NCI-H2107 treated with DMSO at 0.1 percent for 48 hours (cell line): ENCODE results near the gene TGFBR1.

ENCODE experiments used
- DNase-seq: peaks from one replicate; lab custom pipeline; 2025; ENCODE audit not compliant: unreplicated experiment; lab: John Stamatoyannopoulos, UW

Gene TGFBR1

DNA sequence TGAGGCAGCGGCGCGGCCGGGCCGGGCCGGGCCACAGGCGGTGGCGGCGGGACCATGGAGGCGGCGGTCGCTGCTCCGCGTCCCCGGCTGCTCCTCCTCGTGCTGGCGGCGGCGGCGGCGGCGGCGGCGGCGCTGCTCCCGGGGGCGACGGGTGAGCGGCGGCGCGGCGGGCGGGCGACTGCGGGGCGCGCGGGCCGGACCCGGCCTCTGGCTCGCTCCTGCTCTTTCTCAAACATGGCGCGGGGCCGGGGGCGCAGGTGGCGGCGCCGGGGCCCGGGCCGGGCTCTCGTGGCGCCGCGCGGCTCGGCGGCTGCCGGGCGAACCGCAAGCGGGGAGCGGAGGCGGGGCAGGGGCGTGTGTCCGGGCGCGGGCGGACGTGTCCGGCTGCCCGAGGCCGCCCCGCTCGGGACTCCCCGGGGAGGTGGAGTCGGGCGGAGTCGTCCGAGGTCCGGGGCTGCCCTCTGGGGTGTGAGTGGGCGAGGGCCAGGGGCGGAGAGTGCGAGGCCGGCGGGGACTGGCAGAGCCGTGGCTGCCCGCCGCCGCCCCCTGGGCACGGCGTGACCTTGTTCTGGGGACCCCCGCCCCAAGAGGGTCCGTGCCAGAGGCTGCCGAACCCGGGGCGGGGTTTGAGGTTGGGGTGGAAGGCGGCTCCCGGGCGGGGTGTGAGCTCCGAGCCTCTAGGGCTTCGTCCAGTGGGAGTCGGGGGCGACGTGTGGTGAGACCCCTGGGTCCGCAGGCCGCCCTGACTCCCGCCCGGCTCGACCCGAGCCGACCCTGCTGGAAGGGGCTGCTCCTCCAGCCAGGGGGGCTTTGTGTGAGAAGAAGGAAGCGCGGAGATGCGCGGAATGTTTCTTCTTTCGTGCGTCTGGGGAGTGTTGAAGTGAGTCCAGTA is 485 bp downstream of the TGFBR1 start:
- no peak for DNase-seq

DNA sequence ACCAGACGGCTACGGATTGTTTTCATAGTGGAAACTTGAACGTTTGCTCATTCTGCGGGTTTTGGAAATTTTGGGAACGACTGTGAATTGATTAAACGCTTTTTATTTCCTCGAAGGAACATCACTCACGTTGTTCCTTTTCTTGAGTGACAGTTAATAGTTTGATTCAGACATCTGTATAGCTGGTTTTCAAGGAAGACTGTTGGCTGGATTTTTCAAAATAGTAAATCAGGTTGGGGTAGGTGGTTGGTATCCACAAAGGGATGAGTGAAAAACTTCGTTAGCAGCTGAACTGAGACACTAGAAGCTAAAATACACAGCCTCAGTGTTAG is 1.1 kb downstream of the TGFBR1 start:
- no peak for DNase-seq

DNA sequence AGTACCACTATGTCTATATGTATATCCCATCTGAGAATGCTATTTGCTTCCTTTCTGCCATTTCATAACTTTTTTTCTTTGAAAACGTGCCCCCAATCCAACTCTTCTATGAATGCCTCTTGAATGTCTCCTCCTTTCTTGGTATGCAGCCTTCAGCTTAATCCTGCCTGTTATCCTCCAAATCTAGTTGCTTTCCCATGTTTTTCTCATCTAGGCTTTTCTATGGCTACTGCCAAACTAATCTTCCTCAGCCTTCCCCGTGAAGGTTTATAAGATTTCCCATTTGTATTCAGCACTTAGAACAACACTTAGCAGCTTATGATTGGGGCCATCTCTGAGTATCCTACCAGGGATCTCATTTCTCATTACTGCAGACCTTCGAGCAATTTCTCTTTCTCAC is 2.5 kb downstream of the TGFBR1 start:
- no peak for DNase-seq

DNA sequence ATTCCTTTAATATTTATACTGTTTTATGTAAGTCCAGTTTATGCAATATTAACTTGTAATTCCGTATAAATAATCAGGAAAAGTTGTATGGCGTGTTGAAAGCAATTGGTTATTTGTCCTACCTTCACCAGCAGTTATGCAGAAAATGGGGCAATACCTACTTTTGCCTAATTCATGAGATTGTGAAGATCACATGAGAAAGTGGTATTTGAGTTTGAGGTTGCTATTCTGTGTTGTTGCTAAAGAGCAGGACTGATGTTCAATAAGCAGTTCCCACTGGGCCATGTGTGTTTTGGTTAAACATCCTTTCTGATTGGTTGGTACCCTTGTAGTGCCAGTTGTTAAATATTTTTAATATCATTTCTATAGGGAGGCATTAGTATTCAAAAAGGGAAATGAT is 3.2 kb downstream of the TGFBR1 start:
- no peak for DNase-seq

DNA sequence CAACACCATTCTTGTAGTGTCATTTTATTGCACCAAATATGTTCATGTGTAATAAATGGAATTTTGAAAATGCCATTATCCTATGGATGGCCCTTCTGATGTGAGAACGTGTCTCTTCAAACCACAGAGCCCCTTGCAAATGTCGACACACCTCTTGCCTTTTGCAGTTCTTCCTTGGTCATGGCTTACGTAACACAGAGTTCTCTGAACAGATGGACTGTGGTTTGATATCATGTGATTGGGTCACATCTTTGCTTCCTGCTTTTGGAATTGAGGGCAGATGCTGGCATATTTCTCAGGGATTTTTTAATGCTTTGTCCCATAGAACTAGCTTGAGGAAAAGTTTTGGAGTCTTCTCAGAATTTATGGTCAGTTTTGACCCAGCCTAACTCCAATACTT is 4.6 kb downstream of the TGFBR1 start:
- no peak for DNase-seq

DNA sequence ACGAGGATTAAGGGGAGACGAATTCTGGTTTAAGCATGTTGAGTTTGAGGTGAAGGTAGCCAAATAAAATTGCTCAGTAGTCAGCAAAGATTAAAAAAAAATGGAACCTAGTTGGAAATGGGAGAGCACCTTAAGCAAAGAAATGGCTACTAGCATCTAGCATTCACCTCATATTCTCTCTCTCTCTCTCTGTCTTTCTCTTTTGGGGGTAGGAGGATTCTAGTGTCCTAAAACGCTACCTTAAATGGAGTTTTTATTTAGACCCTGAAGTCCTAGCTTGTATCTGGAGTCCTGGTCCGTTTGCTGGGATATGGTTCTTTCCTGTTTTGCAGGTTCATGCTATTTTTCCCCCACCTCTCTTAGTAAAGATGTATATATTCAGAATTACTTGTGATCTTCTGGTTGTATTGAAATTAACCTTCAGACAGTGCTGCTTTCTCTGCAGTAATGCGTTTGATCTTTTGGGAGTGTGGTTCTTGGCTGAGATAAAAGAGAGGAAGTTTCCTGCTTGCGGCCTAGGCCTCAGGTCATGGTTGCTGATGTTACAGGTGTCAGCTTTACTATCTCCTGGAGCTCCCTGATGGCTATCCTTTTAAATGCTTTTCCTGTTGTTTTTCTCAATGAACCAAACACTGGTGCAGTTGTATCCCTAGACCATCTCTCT is 8.0 kb downstream of the TGFBR1 start:
- no peak for DNase-seq

DNA sequence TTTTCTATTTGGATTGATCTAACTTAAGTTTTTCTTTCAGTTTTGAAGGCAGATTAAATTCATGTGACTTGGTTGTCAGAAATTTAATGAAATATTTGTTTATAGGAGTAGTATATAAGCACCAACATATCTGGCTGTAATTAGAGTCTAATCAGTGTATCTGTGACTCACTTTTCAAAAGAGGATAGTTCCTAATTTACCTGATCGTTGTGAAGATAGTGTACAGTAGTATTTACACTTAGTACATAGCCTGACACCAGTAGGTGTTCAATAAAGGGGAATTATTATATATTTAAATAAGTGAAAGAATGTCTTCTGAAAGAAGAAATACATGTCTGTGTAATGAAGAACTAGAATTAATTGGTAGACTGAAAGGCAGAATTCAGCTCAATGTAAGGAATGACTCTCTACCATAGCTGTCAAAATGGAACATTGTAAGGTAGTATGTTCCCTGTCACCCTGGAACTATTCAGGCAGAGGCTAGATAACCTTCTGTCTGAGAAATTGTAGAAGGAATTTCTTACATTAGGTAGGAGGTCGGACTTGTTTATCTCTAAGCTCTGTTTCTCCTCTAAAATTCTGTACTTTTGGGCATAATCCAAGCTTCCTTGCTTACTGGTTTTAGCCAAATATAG is 8.6 kb downstream of the TGFBR1 start:
- DNase-seq, result no peak

DNA sequence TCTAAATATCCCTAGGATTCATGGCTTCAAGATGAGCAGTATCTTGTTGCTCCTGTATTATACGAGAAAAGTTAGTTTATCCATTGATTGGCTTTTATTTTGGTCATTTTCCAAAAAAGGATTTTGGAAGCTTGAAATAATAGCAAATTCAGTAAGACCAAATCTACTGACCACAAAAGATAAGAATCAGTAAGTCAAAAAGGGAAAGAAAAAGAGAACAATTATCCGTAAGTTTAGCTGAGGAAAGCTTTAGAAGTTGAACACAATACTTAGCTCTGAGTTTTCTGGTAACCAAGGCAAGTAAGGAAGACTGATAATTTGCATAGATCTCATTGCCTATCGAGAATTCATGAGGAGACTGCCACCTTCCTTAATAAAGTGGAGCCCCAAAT is 9.1 kb downstream of the TGFBR1 start:
- DNase-seq, result no peak

DNA sequence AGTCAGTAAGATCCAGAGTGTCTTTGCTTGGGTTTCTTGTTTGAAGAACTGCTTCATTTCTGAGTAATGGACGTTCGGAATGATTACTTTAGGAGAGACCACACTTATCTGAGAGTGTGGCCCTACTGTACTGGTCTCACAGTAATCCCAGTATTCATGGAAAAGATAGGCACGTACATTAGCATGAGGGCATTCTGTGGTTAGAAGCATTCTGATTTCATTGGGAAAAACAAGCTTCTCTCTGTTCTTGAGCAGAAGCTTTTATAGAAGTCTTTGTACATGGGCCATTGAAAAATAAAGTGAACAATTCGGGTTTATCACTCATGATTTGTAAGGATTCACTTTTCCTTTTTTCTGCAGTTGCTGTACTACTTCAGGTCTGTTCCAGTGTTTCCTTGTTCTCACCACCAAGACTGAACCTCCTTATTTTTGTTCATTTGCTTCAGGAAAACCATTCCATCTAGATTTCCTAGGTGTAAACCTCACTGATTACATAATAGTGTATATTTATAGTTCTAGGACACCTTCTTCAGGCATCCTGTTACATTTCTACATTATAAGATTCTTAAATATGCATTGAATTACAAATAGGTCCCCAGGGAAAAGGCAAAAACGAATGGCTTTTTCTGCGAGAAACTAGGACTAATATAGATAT is 10.1 kb downstream of the TGFBR1 start:
- DNase-seq, result no peak

DNA sequence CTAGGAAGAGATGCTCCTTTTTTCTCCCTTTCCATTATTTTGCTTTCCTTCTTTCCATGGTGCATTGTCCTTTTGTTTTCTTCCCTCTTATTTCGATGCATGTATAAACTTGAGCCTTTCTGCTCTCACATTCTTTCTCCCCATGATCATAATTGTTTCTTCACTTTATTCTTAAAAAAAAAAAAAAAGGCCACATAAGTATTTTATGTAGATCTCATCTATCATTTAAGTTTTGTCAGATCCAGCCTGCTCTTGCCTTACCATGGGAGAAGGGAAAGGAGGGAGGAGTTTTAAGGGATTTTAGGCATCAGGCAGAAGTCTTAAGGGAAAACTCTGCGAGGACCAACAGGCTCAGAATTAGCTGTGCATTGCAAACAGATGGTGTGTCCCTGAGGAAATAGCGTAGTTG is 11.1 kb downstream of the TGFBR1 start:
- DNase-seq, result no peak

DNA sequence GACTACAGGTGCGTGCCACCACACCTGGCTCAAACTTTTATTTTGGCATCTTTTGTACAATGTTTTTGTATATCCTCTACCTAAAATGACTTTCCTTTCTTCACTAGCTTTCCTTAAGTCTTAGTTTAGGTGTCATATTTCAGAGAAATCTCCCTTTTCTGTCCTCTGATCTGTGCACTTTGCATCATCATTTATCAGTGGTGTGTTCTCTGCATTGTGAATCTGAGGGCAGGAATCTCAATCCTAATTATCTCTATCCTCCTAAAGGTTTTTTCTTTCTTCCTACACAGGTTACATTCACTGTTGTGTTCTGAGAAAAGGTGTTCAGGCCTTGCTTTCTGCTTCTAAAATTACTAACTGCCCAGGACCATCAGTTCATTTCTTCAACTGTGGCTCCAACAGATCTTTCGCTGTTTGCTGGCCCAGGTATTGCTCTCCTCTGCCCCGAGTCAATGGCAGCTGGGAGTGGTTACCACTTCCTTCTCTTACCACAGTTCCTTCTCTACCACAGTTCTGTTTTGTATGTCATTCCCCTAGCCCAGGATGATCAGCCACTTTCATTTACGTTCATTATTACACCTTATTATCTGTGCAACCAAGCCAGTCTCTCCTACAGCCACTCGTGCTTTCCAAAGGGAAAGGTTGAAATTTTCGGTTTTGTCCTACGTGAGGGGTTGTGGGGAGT is 14.0 kb downstream of the TGFBR1 start:
- no peak for DNase-seq

DNA sequence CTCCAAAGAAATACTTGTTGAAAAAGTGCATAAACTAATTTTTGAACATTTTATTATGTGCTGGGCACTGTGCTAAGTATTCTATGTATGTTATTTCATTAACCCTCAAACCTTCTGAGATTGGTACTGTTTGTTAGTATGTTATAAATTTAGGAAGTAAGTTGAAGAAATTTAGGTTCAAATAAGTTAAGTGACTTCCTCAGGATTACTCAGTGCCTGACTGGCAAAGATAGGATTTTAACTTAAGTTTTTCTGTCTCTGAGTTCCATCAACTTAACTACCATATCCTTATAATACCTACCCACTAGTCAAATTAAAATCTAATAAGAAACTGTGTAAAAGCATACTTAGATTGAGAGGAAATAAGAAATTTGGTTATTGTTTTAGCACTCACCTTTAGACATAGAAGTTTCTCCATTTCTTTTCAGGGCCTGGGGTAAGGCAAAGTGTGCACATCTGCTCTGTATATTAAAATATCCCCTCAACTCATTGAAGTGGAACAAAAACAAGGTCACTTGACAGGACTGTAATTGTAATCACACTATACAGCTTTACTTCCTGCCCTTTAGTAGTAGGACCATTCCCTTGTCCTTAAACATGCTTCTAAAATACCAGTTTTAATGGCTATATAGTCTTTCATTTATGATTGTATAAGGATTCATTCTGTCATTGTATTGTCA is 15.2 kb downstream of the TGFBR1 start:
- no peak for DNase-seq

DNA sequence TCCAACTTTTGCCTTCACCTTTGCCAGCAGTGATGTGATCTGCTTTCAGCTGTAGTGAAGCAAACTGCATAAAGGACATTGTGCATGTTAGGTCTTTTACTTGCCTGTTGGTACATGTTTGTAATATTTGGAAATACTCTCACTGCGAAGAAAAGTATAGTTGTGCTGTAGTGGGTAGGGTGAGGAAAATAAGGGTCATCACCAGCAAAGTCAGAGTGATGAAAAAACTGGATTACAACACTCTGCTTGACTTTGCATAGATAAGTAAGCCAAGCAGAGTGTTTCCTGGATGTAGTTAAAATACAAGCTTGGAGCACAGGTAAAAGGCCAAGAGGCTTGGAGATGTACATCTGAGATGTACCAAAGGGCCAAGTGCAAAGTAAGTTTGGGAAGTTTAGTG is 16.7 kb downstream of the TGFBR1 start:
- DNase-seq, result no peak

DNA sequence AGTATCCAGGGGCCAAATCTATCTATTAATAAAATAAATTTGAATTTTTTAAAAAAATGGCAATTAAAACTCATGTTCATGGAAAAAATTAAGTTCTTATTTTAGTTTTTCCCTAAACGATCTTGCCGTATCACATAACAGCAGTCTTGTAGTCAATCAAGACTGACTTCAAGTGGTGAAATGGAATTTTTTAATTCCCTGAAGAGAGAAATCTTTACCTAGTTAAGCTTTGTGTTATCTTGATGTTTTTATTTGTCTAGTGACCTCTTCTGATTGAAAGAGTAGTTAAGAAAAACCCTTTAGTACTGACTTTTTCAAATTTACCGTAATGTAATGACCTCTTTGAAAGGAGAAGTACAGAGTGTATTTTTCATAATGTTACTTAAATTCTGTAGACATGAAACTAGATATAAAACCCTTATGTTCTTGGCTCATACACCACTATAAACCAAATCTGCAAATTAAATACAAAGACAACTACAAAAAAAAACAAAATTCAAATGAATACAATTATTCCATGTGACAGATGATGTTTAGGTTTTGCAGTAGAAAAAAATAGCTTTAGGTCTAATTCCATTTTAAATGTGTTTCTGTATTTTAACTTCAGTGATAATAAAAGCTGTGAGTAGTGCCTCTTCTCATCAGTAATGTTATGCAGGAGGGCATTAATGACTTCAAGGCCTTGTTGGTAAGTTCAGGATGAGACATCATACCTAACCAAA is 19.8 kb downstream of the TGFBR1 start:
- DNase-seq, result no peak

DNA sequence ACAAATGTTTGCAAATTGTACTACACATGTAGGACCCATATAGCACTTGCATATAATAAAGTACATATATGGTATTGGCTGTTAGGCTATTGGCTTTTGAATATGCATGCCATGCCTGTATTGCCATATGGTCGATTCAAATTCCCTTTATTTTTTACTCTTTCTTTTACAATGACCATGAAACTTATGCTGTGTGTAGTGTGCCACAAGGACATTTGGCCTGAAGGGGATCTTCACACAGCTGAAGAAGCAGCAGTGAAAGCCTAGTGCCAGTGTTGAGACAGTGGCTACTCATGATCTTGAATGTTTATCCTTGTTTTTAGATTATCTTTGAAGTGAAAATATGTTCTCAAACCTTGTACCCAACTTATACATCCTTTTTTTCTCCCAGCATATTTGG is 20.5 kb downstream of the TGFBR1 start:
- DNase-seq, result no peak

DNA sequence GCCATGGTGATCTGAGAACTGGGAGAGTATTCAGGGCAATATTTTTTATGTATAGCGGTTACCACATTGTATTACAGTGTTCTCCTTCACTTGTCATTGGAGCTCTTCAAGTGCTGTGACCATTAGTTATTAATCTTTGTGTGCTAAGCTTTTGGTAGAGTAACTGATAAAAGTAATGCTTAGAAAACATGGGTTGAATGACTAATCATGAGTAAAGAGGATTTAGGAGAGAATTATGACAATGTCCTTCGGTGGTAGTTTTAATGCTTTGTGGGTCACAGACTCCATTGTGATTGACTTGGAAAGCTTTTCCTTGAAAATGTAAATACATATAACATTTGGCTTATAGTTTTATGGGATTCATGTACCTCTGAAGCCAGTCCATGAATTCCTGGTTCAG is 21.4 kb downstream of the TGFBR1 start:
- DNase-seq, result no peak

DNA sequence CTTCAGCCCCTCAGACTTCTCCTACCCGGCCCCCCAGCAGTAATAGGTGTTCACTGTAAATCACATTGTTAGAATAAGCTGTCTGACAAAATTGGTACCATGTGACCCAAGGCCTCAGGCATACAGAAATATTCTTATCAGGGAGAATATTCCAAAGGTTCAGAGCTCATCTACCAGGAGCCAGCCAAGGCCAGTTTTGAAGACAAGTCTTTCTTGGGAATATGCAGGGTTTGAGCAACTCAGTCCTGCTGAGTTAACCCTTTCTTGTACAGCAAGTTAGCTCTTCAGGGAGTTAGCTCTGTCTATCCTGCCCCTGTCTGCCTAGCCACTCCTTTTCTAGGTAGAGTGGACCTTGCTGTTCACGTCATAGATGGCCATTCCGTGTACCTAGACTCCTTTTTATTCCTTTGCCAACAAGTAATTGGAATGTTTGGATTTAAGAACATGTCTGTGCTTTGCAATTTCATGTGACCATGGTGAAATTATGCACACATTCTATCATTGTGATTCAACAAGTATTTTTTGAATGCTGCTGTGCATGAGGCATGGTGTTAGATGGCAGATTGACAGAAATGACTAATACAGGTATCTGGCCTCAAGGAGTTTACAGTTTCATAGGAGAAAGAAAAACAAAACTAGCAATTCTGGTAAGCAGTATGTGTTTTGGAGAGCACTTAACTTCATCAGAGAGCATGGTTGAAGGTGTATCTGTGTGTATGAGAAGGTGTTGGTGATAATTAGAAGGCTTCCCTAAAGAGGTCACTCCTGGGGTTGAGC is 22.6 kb downstream of the TGFBR1 start:
- no peak for DNase-seq

DNA sequence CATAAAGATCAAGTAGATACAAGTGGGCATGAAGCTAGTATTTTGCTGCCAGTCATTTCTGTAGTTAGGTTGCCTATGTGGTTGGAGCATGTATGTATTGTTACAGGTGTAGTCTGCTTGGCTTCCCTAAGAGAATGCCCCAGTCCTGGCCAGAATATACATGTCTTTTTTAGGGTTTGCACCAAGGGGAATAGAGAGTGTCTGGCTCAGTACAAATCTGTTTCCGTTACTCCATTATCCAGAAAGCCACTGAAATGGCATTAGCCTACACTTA is 23.2 kb downstream of the TGFBR1 start:
- no peak for DNase-seq

DNA sequence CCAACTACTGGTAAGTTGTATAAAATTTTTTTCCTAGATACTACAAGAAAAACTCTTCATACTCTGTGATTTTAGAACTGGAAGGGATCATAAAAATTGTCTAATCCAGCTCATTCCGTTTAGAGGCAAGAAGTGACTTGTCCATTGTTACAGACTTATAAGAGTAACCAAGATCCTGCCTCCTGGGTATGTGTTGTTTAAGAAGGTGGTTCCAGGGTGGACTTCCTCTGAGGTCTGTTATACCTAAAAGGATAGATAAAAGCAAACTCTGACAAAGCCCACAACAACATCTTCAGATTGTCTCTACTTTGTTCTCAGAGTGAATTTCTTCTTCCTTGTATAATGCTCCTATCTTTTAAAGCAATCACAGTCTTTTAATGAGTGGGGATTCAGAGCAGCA is 24.2 kb downstream of the TGFBR1 start:
- DNase-seq, result no peak

DNA sequence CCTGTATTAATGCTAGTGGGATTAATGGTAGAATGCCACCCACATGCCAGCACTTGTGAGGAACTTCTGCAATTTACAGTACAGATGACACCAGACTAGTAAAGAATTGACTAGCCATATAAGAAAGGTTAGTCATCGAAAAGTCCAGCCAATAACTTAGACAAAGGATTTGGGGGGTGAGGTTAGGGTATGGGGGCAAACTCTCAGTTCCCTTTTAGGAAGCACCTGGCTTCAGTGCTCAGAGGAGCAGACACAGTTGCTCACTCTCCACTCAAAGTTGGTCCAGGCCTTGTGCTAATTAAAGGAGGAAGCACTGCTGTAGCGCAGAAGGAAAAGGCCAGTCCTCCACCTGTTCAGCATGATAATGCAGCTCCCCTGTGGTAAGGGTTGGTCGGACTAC is 25.2 kb downstream of the TGFBR1 start:
- no peak for DNase-seq
